Measurements from ENCODE around the gene TUBGCP2. TPM values are rescaled to one million over a fixed set of nuclear protein-coding genes. Genes with fewer than 3 reads are reported as not detected.

Gene TUBGCP2
- total RNA-seq, 1 experiment from 2014 or later = 35.4 TPM

GRCh38 chr10:133277277-133277992, 31.2 kb downstream of the TUBGCP2 start:
- Histone ChIP-seq H2AFZ (ENCODE audit: low read depth, low read length, poor library complexity, severe bottlenecking) (no peak overlapping the region), H3K9me3 (ENCODE audit: control insufficient read depth in 1 of 2, insufficient read depth in 1 of 2, low read depth in 1 of 2, low read length in 2 of 2) (no peaks in the 10 kb centered on the region), H3K79me2 (ENCODE audit: insufficient read depth, low read length) (no peaks in the 10 kb centered on the region), H3K36me3 (ENCODE audit: control insufficient read depth in 1 of 2, insufficient read depth in 2 of 2, low read length in 2 of 2) (no peaks in the 10 kb centered on the region), H3K4me2 (ENCODE audit: low read length) (no peak overlapping the region), H3K27me3 (ENCODE audit: insufficient read depth, low read length) (no peaks in the 10 kb centered on the region), H4K20me1 (ENCODE audit: insufficient read depth) (no peaks in the 10 kb centered on the region), H3K9me2 (ENCODE audit: insufficient read depth) (no peaks in the 10 kb centered on the region), H3K4me3 (replicated peaks in 1 of 2; ENCODE audit: low read depth in 1 of 2, low read length in 2 of 2) (no peak overlapping the region), H3K4me1 (ENCODE audit: control insufficient read depth in 1 of 2, insufficient read depth in 2 of 2, low read length in 2 of 2) (no peaks in the 10 kb centered on the region), H3K9ac (ENCODE audit: low read length) (no peak overlapping the region), H3K27ac (ENCODE audit: low read depth, low read length) (no peak overlapping the region)
- intact Hi-C loops (cut with micrococcal nuclease) = no loop called here
- no peak for TF ChIP-seq EGR1 (IDR thresholded peaks at IDR 0.05; ENCODE audit: low read depth)
- no peak for TF ChIP-seq ELF1 (IDR thresholded peaks at IDR 0.05; ENCODE audit: borderline replicate concordance, low read depth)
- no peak for TF ChIP-seq MAX (IDR thresholded peaks at IDR 0.05)
- no peak for TF ChIP-seq SP1 (IDR thresholded peaks at IDR 0.05; ENCODE audit: low read depth)
- TF ChIP-seq FOSL1 (IDR thresholded peaks at IDR 0.05; ENCODE audit: low read depth) = no peak
- no peak for TF ChIP-seq JUND (IDR thresholded peaks at IDR 0.05)
- TF ChIP-seq EZH2 (IDR thresholded peaks at IDR 0.05) = no peak
- TF ChIP-seq CEBPB (IDR thresholded peaks at IDR 0.05; ENCODE audit: low read depth) = no peak
- no peak for TF ChIP-seq CTCF (IDR thresholded peaks at IDR 0.05 in 2 of 3, conservative IDR thresholded peaks at IDR 0.05 in 1 of 3; ENCODE audit: borderline replicate concordance in 1 of 3, insufficient read depth in 1 of 3, low read depth in 2 of 3, low read length in 2 of 3)
- TF ChIP-seq ZNF274 (IDR thresholded peaks at IDR 0.05; ENCODE audit: low read depth, low read length) = no peak
- TF ChIP-seq ZFX (IDR thresholded peaks at IDR 0.05) = no peak
- no peak for TF ChIP-seq ATF3 (IDR thresholded peaks at IDR 0.05)
- no peak for TF ChIP-seq POLR2AphosphoS5 (IDR thresholded peaks at IDR 0.05; ENCODE audit: low read depth, low read length)
- ChIA-PET CTCF (no interaction called here), POLR2A (no interaction called here), RAD21 (ENCODE audit: low non-redundant PET in 1 of 2, low total read pairs in 2 of 2, uncharacterized antibody in 2 of 2, unreplicated experiment in 2 of 2) (no interaction called here)
- peak; percentile 21; the same call in 1 of the 2 replicates for ATAC-seq
- DNase-seq (ENCODE audit: low read depth, low spot score) = no peak
- BruUV-seq (replicated peaks) = no TSS peak
